AG04449 (cell line): ENCODE data around the gene RPL39L.

Source experiments
- CTCF ChIA-PET: fragments of 350-600 bp; formaldehyde crosslinking; extraction: SDS; loops from one replicate; lab custom pipeline; 2021; ENCODE audit warnings: antibody characterized with exemption; lab: Yijun Ruan, JAX
- POLR2A ChIA-PET: fragments of 400-600, 350-600 bp; formaldehyde crosslinking; extraction: SDS; loops from one replicate; lab custom pipeline; 2020; ENCODE audit warnings: antibody characterized with exemption, inconsistent platforms; lab: Yijun Ruan, JAX
- DNase-seq: peaks from one replicate; pipeline ENCODE4 v3.0.0-alpha.2; 2010; ENCODE audit warnings: low read depth, low spot score
- H3K4me3 ChIP-seq: 2 replicates; pipeline ENCODE4 v1.5.1; 2011; ENCODE audit warnings: low read depth, mild to moderate bottlenecking, control low read depth, low read length
- TF ChIP-seq, protein P1 (sequence below): IDR thresholded peaks from one replicate; pipeline ENCODE4 v1.5.1; 2011; ENCODE audit warnings: mild to moderate bottlenecking, moderate library complexity, low read length, control low read depth, inconsistent platforms; ENCODE audit not compliant: insufficient read depth; ENCODE audit errors: missing control alignments

The RPL39L gene

GRCh38 chr3:187084126-187084525 lies 55.2 kb downstream of the RPL39L start:
- TF ChIP-seq, protein P1, sequence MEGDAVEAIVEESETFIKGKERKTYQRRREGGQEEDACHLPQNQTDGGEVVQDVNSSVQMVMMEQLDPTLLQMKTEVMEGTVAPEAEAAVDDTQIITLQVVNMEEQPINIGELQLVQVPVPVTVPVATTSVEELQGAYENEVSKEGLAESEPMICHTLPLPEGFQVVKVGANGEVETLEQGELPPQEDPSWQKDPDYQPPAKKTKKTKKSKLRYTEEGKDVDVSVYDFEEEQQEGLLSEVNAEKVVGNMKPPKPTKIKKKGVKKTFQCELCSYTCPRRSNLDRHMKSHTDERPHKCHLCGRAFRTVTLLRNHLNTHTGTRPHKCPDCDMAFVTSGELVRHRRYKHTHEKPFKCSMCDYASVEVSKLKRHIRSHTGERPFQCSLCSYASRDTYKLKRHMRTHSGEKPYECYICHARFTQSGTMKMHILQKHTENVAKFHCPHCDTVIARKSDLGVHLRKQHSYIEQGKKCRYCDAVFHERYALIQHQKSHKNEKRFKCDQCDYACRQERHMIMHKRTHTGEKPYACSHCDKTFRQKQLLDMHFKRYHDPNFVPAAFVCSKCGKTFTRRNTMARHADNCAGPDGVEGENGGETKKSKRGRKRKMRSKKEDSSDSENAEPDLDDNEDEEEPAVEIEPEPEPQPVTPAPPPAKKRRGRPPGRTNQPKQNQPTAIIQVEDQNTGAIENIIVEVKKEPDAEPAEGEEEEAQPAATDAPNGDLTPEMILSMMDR: no peak
- no peak overlapping the region for H3K4me3 ChIP-seq
- no peak for DNase-seq
- ChIA-PET CTCF (no interaction called here), POLR2A (no interaction called here)

- no peak for DNase-seq
- CTCF ChIA-PET: interaction anchor here (1.0 to 1.3 kb wide), 2 partner anchors 30 to 234 kb away, joined by 3 read pairs; no protein-coding TSS in a partner anchor
- H3K4me3 ChIP-seq: no peak overlapping the region
- TF ChIP-seq, protein P1: no peak
- POLR2A ChIA-PET: no interaction called here
These were observed 56.4 kb downstream of the RPL39L start for GRCh38 chr3:187082758-187083375.

- TF ChIP-seq, protein P1: no peak
- no peak for DNase-seq
- POLR2A ChIA-PET: no interaction called here
- CTCF ChIA-PET: no interaction called here
- H3K4me3 ChIP-seq: no peak overlapping the region
These were observed 58.4 kb downstream of the RPL39L start for GRCh38 chr3:187080799-187081450.

GRCh38 chr3:187079090-187080022 lies 59.9 kb downstream of the RPL39L start:
- TF ChIP-seq, protein P1: no peak
- POLR2A ChIA-PET: no interaction called here
- CTCF ChIA-PET: no interaction called here
- no peak for DNase-seq
- no peak overlapping the region for H3K4me3 ChIP-seq

- H3K4me3 ChIP-seq: no peak overlapping the region
- ChIA-PET CTCF (no interaction called here), POLR2A (no interaction called here)
- DNase-seq: no peak
- TF ChIP-seq, protein P1: no peak
These were observed 61.8 kb downstream of the RPL39L start for GRCh38 chr3:187077537-187077936.

- TF ChIP-seq, protein P1: no peak
- CTCF ChIA-PET: no interaction called here
- POLR2A ChIA-PET: no interaction called here
- DNase-seq: no peak
- H3K4me3 ChIP-seq: no peak overlapping the region
These were observed 62.2 kb downstream of the RPL39L start for GRCh38 chr3:187077085-187077484.
